Left cardiac atrium (tissue), 4 donors: ENCODE measurements around the gene PLEKHB1. TPM values are rescaled to one million over a fixed set of nuclear protein-coding genes. Genes with fewer than 3 reads are reported as not detected.
"Not testable (repeated sequence)": the region's sequence is repeated elsewhere in the genome, so short reads cannot be mapped to it uniquely, and the experiment has no call there.

Source experiments
- ATAC-seq, 2 donors: fragments of 200-7000 bp; cut with Tn5 transposase; one replicate each; pipeline ENCODE4 v1.9.1; 2020; ENCODE audit warnings: mild to moderate bottlenecking in 2 of 2, moderate library complexity in 2 of 2
- DNase-seq: peaks from one replicate; pipeline ENCODE4 v3.0.0-alpha.2; 2020
- intact Hi-C, 2 donors: fragments of 100-400 bp; cut with DNase I; formaldehyde crosslinking; loops; one replicate each; pipeline versions ENCODE4 v1.14.1 to v1.15.1; 2022 to 2023
- total RNA-seq, 2 donors: library from RNA; stranded (reverse); fragmentation: NEBNext Ultra II Directional; extraction: Animal tissue kit (Norgen Biotek cat#: 25700); gene quantifications; one replicate each; pipeline ENCODE4 v1.2.1, GENCODE V29; 2021
- donor health status: DM: no; HTN: yes; CAD: no.
- donor health status: DM: no; HTN: yes; CAD: no; lungs with severe emphysema.
- donor health status: DM: yes; HTN: yes; CAD: no.
- donor health status: Dilated cardiomyopathy.

PLEKHB1 gene
- total RNA-seq, 2 donors from 2014 or later: 9.9 to 11.2 TPM

DNA sequence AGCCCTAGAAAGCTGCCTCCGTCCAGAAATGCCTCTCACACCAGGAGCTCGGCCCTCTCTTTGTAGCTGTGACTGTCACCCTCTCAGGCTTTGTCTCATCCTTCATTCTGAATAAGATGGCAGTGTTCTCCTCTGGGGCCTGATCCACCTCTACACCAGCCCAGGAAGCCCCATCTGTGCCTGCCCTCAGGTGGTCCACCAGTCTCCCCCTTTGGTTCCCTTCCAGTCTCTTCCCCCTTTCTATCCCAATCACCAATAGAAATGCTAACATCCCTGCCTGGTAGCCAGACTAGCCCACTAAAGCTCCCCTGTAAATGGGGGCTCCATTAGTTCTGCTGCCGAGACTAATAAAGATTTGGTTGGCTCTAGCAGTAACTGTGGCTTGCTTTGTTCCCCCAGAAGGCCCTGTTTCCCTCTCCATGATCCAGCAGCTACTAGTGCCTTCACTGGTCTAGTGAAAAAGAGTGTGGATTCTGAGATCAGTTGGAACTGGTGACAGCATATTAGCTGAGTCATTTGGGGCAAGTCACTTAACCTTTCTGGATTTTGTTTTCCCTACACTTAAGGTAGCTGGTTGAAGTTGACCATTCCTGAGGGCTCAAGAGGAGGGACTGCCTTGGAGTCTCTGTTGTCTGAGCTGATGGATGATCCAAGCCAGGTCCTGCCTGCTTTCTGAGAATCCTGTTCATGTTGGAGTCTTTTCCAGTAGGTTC, 16.2 kb downstream of the PLEKHB1 start:
- DNase-seq (no peak), ATAC-seq (no peak)
- intact Hi-C loops: loop anchor here in 1 of 2 donors (5.0 kb wide), 2 partner anchors 35 to 310 kb away; no protein-coding TSS in a partner anchor

DNA sequence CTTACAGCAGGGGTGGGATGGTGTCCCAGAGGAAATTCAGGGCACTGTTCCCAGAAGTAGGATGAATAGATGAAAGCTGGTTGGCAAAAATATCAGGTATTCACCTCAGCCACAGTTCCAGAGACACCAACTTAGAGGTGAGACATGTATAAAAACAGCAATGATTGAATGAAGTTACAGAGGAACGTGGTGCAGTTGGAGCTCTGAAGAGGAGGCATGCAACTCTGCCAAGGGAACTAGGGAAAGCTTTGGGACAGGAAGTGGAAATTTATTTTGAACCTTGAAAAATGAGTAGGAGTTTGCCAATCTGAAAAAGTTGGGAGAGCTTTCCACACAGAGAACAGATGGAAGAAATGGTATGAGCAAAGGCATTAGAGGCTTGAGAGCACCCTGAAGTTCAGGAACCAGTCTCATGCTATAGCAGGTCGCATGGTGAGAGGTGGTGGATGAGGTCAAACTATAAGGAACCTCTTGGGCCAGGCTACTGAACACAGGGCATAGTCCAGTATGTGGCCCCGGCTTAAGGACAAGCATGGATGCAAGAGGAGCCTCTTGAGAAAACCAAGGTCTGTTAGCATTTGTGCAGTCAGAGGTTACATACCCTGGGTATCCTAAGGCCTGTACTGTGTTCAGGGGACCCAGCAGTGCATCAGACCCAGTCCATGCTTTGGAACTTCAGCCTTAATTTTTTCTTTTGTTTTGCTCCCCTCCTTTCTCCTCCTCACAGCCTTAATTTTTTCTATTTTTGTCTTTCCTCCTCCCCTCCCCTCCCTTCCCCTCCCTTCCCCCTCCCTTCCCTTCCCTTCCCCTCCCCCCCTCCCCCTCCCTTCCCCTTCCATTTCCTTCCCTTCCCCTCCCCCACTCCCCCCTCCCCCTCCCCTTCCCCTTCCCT, 17.5 kb downstream of the PLEKHB1 start:
- DNase-seq: no peak
- no peak for ATAC-seq
- intact Hi-C loops: loop anchor here in 1 of 2 donors (5.0 kb wide), 2 partner anchors 37 to 312 kb away; no protein-coding TSS in a partner anchor

DNA sequence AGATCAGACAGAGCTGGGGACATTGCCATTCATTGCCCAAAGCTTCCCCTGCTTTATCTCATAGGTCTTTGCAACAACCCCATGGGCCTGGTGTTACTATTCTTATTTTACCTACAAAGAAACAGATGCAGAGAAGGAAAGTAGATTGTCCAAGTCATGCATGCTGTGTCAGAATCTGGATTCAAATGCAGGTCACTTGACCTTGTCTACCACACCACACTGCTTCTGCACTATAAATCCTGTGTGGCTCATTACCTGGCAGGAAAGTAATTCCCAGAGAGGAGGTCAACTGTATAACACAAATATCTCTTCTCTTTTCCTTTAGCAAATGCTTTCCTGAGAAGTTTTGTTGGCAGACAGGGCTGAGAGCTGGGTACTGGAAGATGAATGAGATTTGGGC, 18.5 kb downstream of the PLEKHB1 start:
- DNase-seq (no peak), ATAC-seq (no peak)
- intact Hi-C loops: loop anchor here in 1 of 2 donors (5.0 kb wide), 2 partner anchors 38 to 313 kb away; no protein-coding TSS in a partner anchor

DNA sequence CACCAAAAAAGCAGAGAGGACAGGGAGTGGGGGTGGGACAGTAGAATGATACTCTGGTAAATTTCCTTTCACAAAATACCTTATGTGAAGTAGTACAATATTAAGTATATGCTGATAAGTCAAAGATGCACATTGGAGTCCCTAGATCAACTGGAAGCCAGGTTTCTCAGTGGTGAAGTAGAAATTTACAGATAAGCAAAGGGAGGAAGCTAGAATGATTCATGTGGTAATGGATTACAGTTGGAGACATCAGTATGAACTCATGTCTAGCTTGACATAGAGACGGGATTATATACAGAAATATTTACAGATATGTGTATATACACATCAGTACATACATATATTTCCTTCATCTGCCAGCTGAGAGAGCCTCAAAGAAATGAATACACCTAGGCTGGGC, 21.5 kb downstream of the PLEKHB1 start:
- intact Hi-C loops: no loop called here
- DNase-seq: no peak
- ATAC-seq: no peak

DNA sequence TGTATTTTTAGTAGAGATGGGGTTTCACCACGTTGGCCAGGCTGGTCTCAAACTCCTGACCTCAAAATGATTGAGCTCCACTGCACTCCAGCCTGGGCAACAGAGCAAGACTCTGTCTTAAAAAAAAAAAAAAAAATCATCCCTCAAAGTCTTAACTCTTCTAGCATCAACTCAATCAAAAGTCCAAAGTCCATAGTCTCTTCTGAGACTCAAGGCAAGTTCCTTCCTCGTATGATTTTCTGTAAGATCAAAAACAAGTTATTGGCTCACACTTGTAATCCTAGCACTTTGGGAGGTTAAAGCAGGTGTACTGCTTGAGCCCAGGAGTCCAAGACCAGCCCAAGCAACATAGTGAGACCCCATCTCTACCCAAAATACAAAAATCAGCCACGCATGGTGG, 24.4 kb downstream of the PLEKHB1 start:
- intact Hi-C loops: no loop called here
- DNase-seq (no peak), ATAC-seq (no peak)

DNA sequence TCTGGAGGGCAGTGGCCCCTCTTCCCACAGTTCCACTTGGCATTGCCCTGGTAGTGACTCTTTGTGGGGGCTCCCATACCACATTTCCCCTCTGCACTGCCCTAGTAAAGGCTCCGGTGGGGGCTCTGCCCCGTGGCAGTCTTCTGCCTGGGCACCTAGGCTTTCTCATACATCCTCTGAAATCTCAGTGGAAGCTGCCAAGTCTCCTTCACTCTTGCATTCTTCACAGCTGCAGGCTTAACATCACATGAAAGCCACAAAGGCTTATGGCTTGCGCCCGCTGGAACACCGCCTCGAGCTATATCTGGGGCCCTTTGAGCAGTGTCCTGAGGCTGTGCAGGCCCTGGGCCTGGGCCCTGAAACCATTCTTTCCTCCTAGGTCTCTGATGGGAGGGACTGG, 25.3 kb downstream of the PLEKHB1 start:
- DNase-seq (peak; percentile 31), ATAC-seq (peak; percentile 80 to 81)

DNA sequence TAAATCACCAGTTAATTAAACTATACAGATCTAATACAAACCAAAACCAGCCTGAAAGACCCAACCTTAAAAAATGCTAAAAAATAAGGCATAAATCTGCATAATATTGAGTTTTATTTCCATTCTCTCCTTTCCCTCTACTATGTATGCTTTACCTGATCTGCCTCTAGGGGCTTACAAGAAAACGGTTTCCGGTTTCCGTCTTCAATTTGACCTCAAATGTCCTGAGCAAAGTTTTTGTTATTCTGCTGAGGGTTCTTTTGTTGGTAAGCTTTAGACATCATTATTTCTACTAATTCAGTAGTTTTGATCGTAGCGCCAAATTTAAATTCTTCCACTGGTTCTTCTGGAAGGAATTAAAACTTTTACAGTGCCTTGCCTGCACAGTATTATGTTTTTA, 30.2 kb downstream of the PLEKHB1 start:
- not testable (repeated sequence) for DNase-seq

More for the DNA sequence above, 25.3 kb downstream of the PLEKHB1 start:
- intact Hi-C loops: no loop called here

DNA sequence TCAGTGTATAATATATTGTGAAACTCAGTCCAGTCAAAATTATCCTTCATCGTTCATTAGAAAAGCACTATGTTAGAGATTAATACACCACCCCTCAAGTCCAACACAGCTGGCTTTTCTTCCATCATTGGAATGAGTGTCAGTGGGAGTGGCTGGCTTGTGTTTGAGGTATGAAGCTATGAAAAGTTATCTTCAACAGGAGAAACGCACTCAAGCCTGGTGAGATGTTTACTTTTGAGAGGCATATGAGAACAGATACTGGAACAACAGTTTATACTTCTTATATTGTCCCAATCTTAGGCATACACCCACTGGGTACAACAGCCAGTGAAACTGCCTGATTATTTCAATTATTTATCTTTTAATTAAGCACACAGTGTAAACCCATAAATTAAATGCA, 34.3 kb downstream of the PLEKHB1 start:
- intact Hi-C loops: no loop called here
- DNase-seq (no peak), ATAC-seq (no peak)

More for the DNA sequence above, 30.2 kb downstream of the PLEKHB1 start:
- intact Hi-C loops: loop anchor here in 1 of 2 donors (5.0 kb wide), 1 partner anchor 251 kb away; no protein-coding TSS in a partner anchor
- not testable (repeated sequence) for ATAC-seq

DNA sequence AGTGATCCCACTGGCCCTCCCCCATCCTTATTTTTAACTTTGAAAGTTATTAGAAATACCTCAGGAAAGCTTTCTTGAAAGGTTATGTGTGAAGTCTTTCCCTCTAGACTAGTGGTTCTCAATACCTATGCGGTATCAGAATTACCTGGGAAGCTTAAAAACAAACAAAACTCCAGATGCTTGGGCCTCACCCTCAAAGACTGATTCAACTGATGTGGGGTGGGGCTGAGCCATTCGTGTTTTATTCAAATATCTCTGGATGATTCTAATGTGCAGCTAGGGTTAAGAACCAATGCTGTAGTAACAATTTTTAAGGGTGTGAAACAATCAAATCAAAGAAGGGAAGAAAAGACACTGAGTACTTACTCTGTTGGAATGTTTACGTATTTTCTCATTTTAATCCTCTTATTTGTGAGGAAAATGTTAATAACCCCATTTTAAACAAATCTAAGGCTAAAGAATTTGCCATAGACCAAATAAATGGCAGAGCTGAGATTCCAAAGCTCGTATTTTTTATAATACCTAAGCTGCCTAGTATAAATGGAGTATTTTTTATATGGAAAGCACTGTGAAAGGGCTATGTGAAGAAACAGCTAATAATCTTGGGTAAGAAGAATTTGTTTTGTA, 47.6 kb downstream of the PLEKHB1 start:
- intact Hi-C loops: no loop called here
- DNase-seq (no peak), ATAC-seq (no peak)

DNA sequence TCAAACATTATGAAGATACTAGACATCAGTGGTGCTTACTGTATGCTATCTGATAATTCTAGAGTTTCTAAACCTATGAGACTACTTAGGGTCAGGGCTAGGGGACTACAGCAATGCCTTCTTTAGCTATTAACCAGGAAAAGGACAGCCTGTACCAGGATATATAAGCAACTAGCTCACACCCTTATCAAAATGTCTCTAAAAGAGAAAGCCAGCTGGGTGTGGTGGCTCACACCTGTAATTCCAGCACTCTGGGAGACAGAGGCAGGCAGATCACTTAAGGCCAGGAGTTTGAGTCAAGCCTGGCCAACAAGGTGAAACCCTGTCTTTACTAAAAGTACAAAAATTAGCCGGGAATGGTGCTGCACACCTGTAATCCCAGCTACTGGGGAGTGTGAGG, 58.7 kb downstream of the PLEKHB1 start:
- ATAC-seq (no peak), DNase-seq (no peak)
- intact Hi-C loops: no loop called here

DNA sequence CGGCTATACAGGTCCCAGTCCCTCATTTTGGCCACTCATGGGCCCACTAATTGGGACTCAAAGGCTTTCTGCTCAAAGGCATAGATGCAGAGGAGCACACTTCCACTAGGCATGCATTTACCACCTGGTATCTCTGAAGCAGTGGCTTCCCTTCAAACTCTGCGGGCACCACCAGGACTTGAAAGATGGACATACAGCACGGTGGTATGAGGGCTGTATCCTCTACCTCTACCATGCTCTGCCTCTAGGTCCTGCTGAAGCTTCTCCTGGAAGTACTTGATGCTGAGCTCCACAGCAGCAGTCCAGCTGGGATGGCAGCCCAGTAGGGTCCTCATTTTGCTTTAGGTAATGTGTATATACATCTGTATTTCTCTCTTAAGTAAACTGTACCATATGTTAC, 64.6 kb downstream of the PLEKHB1 start:
- ATAC-seq (no peak), DNase-seq (no peak)
- intact Hi-C loops: no loop called here

Other genes with a start within 250 kb of the PLEKHB1 start
- 10 to 100 TPM; 31.5 to 35.2 TPM for gene FAM168A, start 48.5 kb upstream of the PLEKHB1 start, total RNA-seq
- gene RAB6A, start 114.5 kb downstream of the PLEKHB1 start, total RNA-seq: 100 to 1,000 TPM; 100 to 134 TPM
- 10 to 100 TPM; 33.4 to 37.3 TPM for gene MRPL48, start 141.3 kb downstream of the PLEKHB1 start, total RNA-seq
- gene COA4, start 230.3 kb downstream of the PLEKHB1 start, total RNA-seq: 10 to 100 TPM; 60.3 to 65.3 TPM
- gene PAAF1, start 230.4 kb downstream of the PLEKHB1 start, total RNA-seq: 10 to 100 TPM; 15.4 to 19.9 TPM